Mucosa of rectum (tissue), 2 donors: ENCODE measurements around the gene SLC7A10.
A peak's percentile ranks its signal among the peaks of the same experiment; 100 is the strongest.

Source experiments
- H3K27ac ChIP-seq, 2 donors: one replicate each; pipeline ENCODE4 v1.7.0; 2013; ENCODE audit warnings: inconsistent platforms in 2 of 2, low read depth in 2 of 2, low read length in 2 of 2
- H3K27me3 ChIP-seq, 2 donors: one replicate each; pipeline ENCODE4 v1.7.0; 2013; ENCODE audit warnings: low read length in 2 of 2; ENCODE audit not compliant: control insufficient read depth in 2 of 2, insufficient read depth in 2 of 2
- H3K36me3 ChIP-seq, 2 donors: one replicate each; pipeline ENCODE4 v1.7.0; 2013; ENCODE audit warnings: low read length in 2 of 2; ENCODE audit not compliant: control insufficient read depth in 2 of 2, insufficient read depth in 2 of 2
- H3K4me1 ChIP-seq, 2 donors: one replicate each; pipeline ENCODE4 v1.7.0; 2013; ENCODE audit warnings: low read length in 2 of 2, mild to moderate bottlenecking in 1 of 2; ENCODE audit not compliant: control insufficient read depth in 2 of 2, insufficient read depth in 2 of 2
- H3K4me3 ChIP-seq, 2 donors: one replicate each; pipeline ENCODE4 v1.7.0; 2013; ENCODE audit warnings: low read length in 2 of 2
- H3K9ac ChIP-seq, 2 donors: one replicate each; pipeline ENCODE4 v1.7.0; 2013; ENCODE audit warnings: low read length in 2 of 2, low read depth in 1 of 2, mild to moderate bottlenecking in 1 of 2
- H3K9me3 ChIP-seq, 2 donors: one replicate each; pipeline ENCODE4 v1.7.0; 2013; ENCODE audit warnings: low read length in 2 of 2; ENCODE audit not compliant: control insufficient read depth in 2 of 2
- donor health status: healthy.
- donor health status: Normal muscosa, but diverticular disease.

SLC7A10 gene

DNA sequence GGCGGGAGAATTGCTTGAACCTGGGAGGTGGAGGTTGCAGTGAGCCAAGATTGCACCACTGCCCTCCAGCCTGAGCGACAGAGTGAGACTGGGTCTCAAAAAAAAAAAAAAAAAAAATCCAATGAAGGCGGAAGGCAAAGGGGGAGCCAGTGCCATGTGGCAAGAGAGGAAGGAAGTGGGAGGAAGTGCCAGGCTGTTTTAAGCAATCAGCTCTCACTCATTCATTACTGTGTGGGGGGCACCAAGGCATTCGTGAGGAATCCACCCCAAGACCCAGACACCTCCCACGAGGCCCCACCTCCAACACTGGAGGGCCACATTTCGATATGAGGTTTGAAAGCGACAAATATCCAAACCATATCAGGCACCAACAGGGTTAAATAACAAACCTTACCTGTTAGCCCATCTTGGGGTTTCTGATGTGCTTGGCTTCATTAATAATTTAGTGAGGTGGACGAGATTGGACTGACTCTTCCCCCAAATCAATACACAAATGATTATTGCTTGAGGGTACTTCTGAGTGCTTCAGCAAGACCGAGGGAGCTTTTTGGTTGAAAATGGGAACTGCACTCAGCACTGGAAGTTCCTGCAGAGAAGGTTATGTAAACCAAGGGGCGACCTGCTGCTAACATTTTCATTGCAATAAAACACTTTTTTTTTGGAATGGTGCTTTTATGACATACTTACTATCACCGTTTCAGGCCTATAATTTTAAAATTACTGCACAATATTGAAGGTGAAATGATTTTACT, 39.0 kb downstream of the SLC7A10 start:
- Histone ChIP-seq H3K36me3 (no peaks in the 10 kb centered on the region), H3K27ac (no peak overlapping the region), H3K4me1 (no peaks in the 10 kb centered on the region), H3K4me3 (no peak overlapping the region), H3K9ac (no peak overlapping the region), H3K27me3 (no peaks in the 10 kb centered on the region), H3K9me3 (no peaks in the 10 kb centered on the region)

DNA sequence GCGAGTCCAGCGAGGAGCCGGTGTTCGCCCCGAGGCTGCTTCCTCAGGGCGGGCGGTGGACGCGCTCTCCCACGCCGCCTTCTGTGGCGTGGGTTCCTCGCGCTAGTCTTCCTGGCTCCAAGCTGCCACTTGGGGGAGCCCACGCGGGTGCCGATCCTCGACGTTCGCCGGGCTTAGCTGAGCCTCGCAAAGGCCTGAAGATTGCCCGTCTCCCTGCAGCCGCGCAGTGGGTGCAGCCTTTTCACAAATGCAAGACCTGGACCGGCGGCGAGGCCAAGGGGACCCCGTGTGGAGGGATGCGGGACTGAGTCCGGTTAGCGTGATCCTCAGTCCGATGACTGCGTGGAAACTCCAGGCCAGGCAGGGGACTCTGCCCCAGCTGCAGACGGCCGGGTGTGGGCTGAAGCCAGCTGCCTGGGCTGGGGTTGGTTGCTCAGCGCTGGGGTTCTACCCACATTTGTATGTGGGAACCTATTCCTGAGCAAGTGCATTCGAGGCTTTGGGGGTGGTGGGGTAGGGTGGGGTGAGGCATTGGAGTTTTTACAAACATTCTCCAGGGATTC, 48.2 kb downstream of the SLC7A10 start:
- no peaks in the 10 kb centered on the region for H3K27me3 ChIP-seq
- H3K9me3 ChIP-seq, result no peaks in the 10 kb centered on the region
- H3K27ac ChIP-seq, result peak overlapping the region; percentile 92 to 95
- H3K4me3 ChIP-seq, result peak overlapping the region; percentile 85 to 96
- H3K9ac ChIP-seq, result peak overlapping the region; percentile 35 to 96
- H3K36me3 ChIP-seq, result no peaks in the 10 kb centered on the region
- H3K4me1 ChIP-seq, result peaks cover 14 to 17% of the 10 kb centered on the region in 2 donors

- no peaks in the 10 kb centered on the region for H3K36me3 ChIP-seq
- peak overlapping the region; percentile 92 to 95 for H3K27ac ChIP-seq
- H3K4me1 ChIP-seq, result peaks cover 14 to 17% of the 10 kb centered on the region in 2 donors
- peak overlapping the region; percentile 85 to 96 for H3K4me3 ChIP-seq
- H3K9me3 ChIP-seq, result no peaks in the 10 kb centered on the region
- H3K27me3 ChIP-seq, result no peaks in the 10 kb centered on the region
- H3K9ac ChIP-seq, result peak overlapping the region; percentile 74 to 96
These were observed 48.8 kb downstream of the SLC7A10 start for GRCh38 chr19:33176670-33177416.

DNA sequence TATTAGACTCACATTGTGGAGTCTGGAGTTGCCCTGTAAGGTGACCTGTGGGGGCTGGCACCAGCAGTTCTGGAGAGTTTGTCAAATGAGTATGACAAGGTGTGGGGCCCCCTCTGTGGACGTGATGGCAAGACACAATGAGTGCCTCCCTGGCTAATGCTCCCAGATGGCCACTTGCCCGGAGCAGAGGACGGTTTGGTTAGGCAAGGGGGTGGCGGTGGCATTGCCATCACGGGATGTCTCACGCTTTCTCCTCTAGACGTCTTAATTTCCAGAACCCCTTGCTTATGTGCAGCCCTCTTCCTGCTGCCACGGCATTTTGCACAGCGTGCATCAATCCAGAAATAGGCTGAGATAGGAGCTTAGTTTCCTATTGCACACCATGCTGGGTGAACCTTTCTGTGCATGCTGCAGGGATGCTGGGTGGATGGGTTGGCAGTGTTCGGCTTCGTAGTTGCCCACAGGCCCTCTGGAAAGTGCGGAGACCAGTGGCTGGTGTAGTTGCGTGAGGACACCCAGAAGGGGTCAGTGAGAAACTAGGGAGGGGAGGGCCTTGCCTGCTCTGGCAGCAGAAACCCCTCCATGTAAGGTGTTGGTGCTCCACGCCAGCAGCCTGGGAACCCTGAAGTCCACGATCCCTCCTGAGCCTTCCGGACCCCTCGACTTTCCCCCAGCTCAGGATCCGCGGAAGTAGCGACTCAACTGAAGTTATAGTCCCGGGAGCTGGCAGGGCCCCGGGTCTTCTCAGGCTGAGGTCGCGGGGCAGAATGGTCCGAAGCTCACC, 49.6 kb downstream of the SLC7A10 start:
- H3K36me3 ChIP-seq, result no peaks in the 10 kb centered on the region
- peak overlapping the region; percentile 74 to 96 for H3K9ac ChIP-seq
- no peaks in the 10 kb centered on the region for H3K9me3 ChIP-seq
- no peaks in the 10 kb centered on the region for H3K27me3 ChIP-seq
- peak overlapping the region; percentile 92 to 95 for H3K27ac ChIP-seq
- H3K4me1 ChIP-seq, result peaks cover 14 to 17% of the 10 kb centered on the region in 2 donors
- peak overlapping the region; percentile 85 to 96 for H3K4me3 ChIP-seq

DNA sequence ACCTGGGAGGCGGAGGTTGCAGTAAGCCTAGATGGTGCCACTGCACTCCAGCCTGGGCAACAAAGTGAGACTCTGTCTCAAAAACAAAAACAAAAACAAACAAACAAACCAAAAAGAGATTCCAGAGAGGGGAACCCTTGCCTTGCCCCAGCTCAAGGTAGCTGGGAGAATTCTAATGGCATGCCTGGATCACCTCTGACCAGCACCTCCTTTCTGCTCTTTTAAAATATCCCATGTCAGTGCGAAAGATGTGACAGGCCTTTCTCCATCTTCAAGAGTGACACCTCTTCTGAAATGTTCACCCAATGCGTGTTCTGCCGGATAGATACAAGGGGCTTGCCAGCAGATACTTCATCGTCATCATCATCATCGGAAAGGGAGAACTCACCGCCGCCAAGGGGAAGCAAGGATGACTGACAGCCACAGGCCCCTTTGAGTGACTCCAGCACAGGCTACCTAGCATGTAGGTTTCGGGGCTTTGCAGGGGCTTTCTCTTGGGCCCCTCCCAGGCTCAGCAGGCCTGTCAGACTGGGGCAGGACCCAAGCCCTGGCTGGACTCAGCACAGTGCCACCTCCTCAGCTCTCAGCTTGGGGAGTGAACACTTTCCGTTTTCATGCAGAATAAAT, 50.4 kb downstream of the SLC7A10 start:
- Histone ChIP-seq H3K9me3 (no peaks in the 10 kb centered on the region), H3K9ac (no peak overlapping the region), H3K4me3 (peak overlapping the region; percentile 85 to 96), H3K27ac (no peak overlapping the region), H3K27me3 (no peaks in the 10 kb centered on the region), H3K36me3 (no peaks in the 10 kb centered on the region), H3K4me1 (peaks cover 14 to 17% of the 10 kb centered on the region in 2 donors)

DNA sequence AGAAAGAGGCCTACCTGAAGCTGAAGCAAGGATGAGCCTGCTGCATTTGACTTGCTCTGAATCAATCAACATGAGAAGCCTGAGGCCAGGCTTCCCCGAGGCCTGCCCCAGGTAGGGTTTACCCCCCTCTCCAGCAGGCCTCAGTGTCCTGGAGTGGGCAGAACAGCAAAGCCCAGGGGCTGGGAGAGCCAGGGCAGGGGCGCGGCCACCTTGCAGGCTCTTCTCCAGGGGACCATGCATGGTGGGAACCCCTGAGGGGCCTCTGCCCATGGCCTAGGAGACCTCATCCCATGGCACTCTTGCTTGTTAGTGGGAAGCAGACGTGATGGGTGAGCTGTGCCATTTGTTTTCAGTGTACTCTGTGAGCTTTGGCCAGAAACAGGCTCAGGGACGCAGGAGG, 51.5 kb downstream of the SLC7A10 start:
- Histone ChIP-seq H3K27ac (no peak overlapping the region), H3K36me3 (no peaks in the 10 kb centered on the region), H3K9me3 (no peaks in the 10 kb centered on the region), H3K9ac (no peak overlapping the region), H3K27me3 (no peaks in the 10 kb centered on the region), H3K4me1 (peaks cover 14 to 17% of the 10 kb centered on the region in 2 donors), H3K4me3 (no peak overlapping the region)

GRCh38 chr19:33171916-33172359, 53.7 kb downstream of the SLC7A10 start:
- no peaks in the 10 kb centered on the region for H3K27me3 ChIP-seq
- H3K9me3 ChIP-seq, result no peaks in the 10 kb centered on the region
- no peaks in the 10 kb centered on the region for H3K36me3 ChIP-seq
- H3K27ac ChIP-seq, result peak overlapping the region in 1 of 2 donors; percentile 25
- no peak overlapping the region for H3K4me3 ChIP-seq
- no peak overlapping the region for H3K9ac ChIP-seq
- peaks cover 10 to 12% of the 10 kb centered on the region in 2 donors for H3K4me1 ChIP-seq

DNA sequence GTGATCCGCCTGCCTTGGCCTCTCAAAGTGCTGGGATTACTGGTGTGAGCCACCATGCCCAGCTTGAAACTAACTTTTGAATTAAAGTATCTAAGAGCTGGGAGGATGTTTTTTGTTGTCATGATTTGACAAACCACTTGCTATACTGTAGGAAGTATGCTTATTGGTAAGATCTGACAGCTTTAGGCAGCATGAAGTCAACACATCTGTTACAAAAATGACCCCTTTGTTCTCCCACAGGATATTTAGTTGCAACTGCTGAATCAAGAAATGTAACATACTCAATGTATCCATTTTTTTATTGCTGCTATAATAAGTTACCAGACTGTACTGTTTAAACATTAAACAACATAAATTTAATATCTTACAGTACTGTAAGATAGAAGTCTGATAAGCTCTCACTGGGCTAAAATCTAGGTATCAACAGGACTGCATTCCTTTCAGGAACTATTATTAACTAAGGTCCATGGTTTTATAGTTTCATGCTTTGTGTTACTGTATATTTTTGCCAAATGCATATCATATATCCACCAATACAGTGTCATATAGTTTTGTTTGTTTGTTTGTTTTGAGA, 54.3 kb downstream of the SLC7A10 start:
- H3K36me3 ChIP-seq, result no peaks in the 10 kb centered on the region
- H3K4me1 ChIP-seq, result peaks cover 10% of the 10 kb centered on the region in 2 donors

GRCh38 chr19:33168528-33168927, 57.1 kb downstream of the SLC7A10 start:
- H3K9me3 ChIP-seq, result no peaks in the 10 kb centered on the region

More for the DNA sequence above, 54.3 kb downstream of the SLC7A10 start:
- H3K27ac ChIP-seq, result peak overlapping the region in 1 of 2 donors; percentile 25
- no peaks in the 10 kb centered on the region for H3K9me3 ChIP-seq
- H3K9ac ChIP-seq, result no peak overlapping the region
- no peak overlapping the region for H3K4me3 ChIP-seq
- no peaks in the 10 kb centered on the region for H3K27me3 ChIP-seq

More at GRCh38 chr19:33168528-33168927, 57.1 kb downstream of the SLC7A10 start:
- H3K36me3 ChIP-seq, result no peaks in the 10 kb centered on the region
- no peaks in the 10 kb centered on the region for H3K27me3 ChIP-seq
- H3K9ac ChIP-seq, result no peak overlapping the region
- H3K4me1 ChIP-seq, result peaks cover 0 to 1% of the 10 kb centered on the region in 2 donors
- no peak overlapping the region for H3K27ac ChIP-seq
- no peak overlapping the region for H3K4me3 ChIP-seq
